ENCODE data around the gene NRAP. TPM values are rescaled to one million over a fixed set of nuclear protein-coding genes. Genes with fewer than 3 reads are reported as not detected.

The NRAP gene
- total and polyA plus RNA-seq, 2 experiments from 2014 or later, result not detected

- no peak for DNase-seq
- no peaks in the 10 kb centered on the region for H3K9me2 ChIP-seq (ENCODE audit: insufficient read depth)
- 10 to 24% methylated on average over 1 of the region's 1 CpG for WGBS, 2 experiments (ENCODE audit: low coverage in 1 of 2, low lambda C conversion rate in 2 of 2, missing lambda C conversion rate in 2 of 2)
- no peak overlapping the region for H3K4me2 ChIP-seq (ENCODE audit: unreplicated experiment)
- H3K9me3 ChIP-seq (ENCODE audit: low read depth), result no peaks in the 10 kb centered on the region
- no peak overlapping the region for H3K27ac ChIP-seq
- no peaks in the 10 kb centered on the region for H3K36me3 ChIP-seq (ENCODE audit: low read depth)
- H3K4me3 ChIP-seq, result no peak overlapping the region
- no peaks in the 10 kb centered on the region for H3K79me2 ChIP-seq (ENCODE audit: insufficient read depth)
- no peak overlapping the region for H2AFZ ChIP-seq
- no peaks in the 10 kb centered on the region for H4K20me1 ChIP-seq (ENCODE audit: insufficient read depth)
- no peak overlapping the region for H3K9ac ChIP-seq
- H3F3A ChIP-seq (ENCODE audit: insufficient read depth), result no peaks in the 10 kb centered on the region
- in situ Hi-C loops (cut with MboI), result no loop called here
- 0 out of 2 replicates have a peak, but pooled peaks cover 3% of the 10 kb centered on the region for H3K4me1 ChIP-seq (ENCODE audit: insufficient read depth)
- TF ChIP-seq EZH2phosphoT487 (IDR thresholded peaks at IDR 0.05; ENCODE audit: insufficient read depth, low read depth) (no peak), EZH2 (IDR thresholded peaks at IDR 0.05; ENCODE audit: insufficient read depth, poor library complexity, severe bottlenecking) (no peak)
- no peaks in the 10 kb centered on the region; the same call in 1 of the 2 replicates for H3K27me3 ChIP-seq (replicated peaks; ENCODE audit: insufficient read depth)
These were observed 11.9 kb downstream of the NRAP start for GRCh38 chr10:113651898-113652297.

GRCh38 chr10:113651021-113651420 is 12.8 kb downstream of the NRAP start:
- H3K79me2 ChIP-seq (ENCODE audit: insufficient read depth), result no peaks in the 10 kb centered on the region
- no peaks in the 10 kb centered on the region for H3K9me2 ChIP-seq (ENCODE audit: insufficient read depth)
- no peaks in the 10 kb centered on the region for H4K20me1 ChIP-seq (ENCODE audit: insufficient read depth)
- H3K4me1 ChIP-seq (ENCODE audit: insufficient read depth), result 0 out of 2 replicates have a peak, but pooled peaks cover 3% of the 10 kb centered on the region
- H3K4me2 ChIP-seq (ENCODE audit: unreplicated experiment), result no peak overlapping the region
- no peaks in the 10 kb centered on the region for H3K9me3 ChIP-seq (ENCODE audit: low read depth)
- no peak for TF ChIP-seq EZH2 (IDR thresholded peaks at IDR 0.05; ENCODE audit: insufficient read depth, poor library complexity, severe bottlenecking)
- no peak for TF ChIP-seq EZH2phosphoT487 (IDR thresholded peaks at IDR 0.05; ENCODE audit: insufficient read depth, low read depth)
- no peaks in the 10 kb centered on the region for H3K36me3 ChIP-seq (ENCODE audit: low read depth)
- in situ Hi-C loops (cut with MboI), result no loop called here
- WGBS, 2 experiments (ENCODE audit: low coverage in 1 of 2, low lambda C conversion rate in 2 of 2, missing lambda C conversion rate in 2 of 2), result 69 to 71% methylated on average over 2 of the region's 2 CpGs
- no peak overlapping the region for H3K9ac ChIP-seq
- DNase-seq, result no peak
- H3K27ac ChIP-seq, result no peak overlapping the region
- no peaks in the 10 kb centered on the region for H3F3A ChIP-seq (ENCODE audit: insufficient read depth)
- H2AFZ ChIP-seq, result no peak overlapping the region
- no peaks in the 10 kb centered on the region; the same call in 1 of the 2 replicates for H3K27me3 ChIP-seq (replicated peaks; ENCODE audit: insufficient read depth)
- H3K4me3 ChIP-seq, result no peak overlapping the region

- Histone ChIP-seq H3K79me2 (ENCODE audit: insufficient read depth) (no peaks in the 10 kb centered on the region), H3K27me3 (replicated peaks; ENCODE audit: insufficient read depth) (peaks cover 1% of the 10 kb centered on the region; the same call in 1 of the 2 replicates), H3K27ac (no peak overlapping the region), H3K4me2 (ENCODE audit: unreplicated experiment) (no peak overlapping the region), H3K9me2 (ENCODE audit: insufficient read depth) (no peaks in the 10 kb centered on the region), H3K4me3 (no peak overlapping the region), H4K20me1 (ENCODE audit: insufficient read depth) (no peaks in the 10 kb centered on the region), H3K9ac (no peak overlapping the region), H3F3A (ENCODE audit: insufficient read depth) (no peaks in the 10 kb centered on the region), H2AFZ (no peak overlapping the region), H3K9me3 (ENCODE audit: low read depth) (no peaks in the 10 kb centered on the region), H3K4me1 (ENCODE audit: insufficient read depth) (0 out of 2 replicates have a peak, but pooled peaks cover 3% of the 10 kb centered on the region), H3K36me3 (ENCODE audit: low read depth) (no peaks in the 10 kb centered on the region)
- in situ Hi-C loops (cut with MboI), result no loop called here
- TF ChIP-seq EZH2 (IDR thresholded peaks at IDR 0.05; ENCODE audit: insufficient read depth, poor library complexity, severe bottlenecking) (no peak), EZH2phosphoT487 (IDR thresholded peaks at IDR 0.05; ENCODE audit: insufficient read depth, low read depth) (no peak)
- WGBS, 2 experiments (ENCODE audit: low coverage in 1 of 2, low lambda C conversion rate in 2 of 2, missing lambda C conversion rate in 2 of 2), result 98 to 100% methylated on average over 2 of the region's 2 CpGs
- DNase-seq, result no peak
These were observed 13.7 kb downstream of the NRAP start for GRCh38 chr10:113650172-113650571.

GRCh38 chr10:113648478-113648877 is 15.4 kb downstream of the NRAP start:
- Histone ChIP-seq H3K9me3 (ENCODE audit: low read depth) (no peaks in the 10 kb centered on the region), H3K4me2 (ENCODE audit: unreplicated experiment) (no peak overlapping the region), H3K4me3 (no peak overlapping the region), H2AFZ (no peak overlapping the region), H3K9me2 (ENCODE audit: insufficient read depth) (no peaks in the 10 kb centered on the region), H3F3A (ENCODE audit: insufficient read depth) (no peaks in the 10 kb centered on the region), H3K79me2 (ENCODE audit: insufficient read depth) (no peaks in the 10 kb centered on the region), H3K27me3 (replicated peaks; ENCODE audit: insufficient read depth) (peaks cover 6% of the 10 kb centered on the region; the same call in 1 of the 2 replicates), H3K4me1 (ENCODE audit: insufficient read depth) (peaks cover 11% of the 10 kb centered on the region), H3K36me3 (ENCODE audit: low read depth) (no peaks in the 10 kb centered on the region), H3K27ac (no peak overlapping the region), H3K9ac (no peak overlapping the region), H4K20me1 (ENCODE audit: insufficient read depth) (no peaks in the 10 kb centered on the region)
- TF ChIP-seq EZH2phosphoT487 (IDR thresholded peaks at IDR 0.05; ENCODE audit: insufficient read depth, low read depth) (no peak), EZH2 (IDR thresholded peaks at IDR 0.05; ENCODE audit: insufficient read depth, poor library complexity, severe bottlenecking) (no peak)
- peak; percentile 48 for DNase-seq
- in situ Hi-C loops (cut with MboI), result no loop called here
- 36 to 43% methylated on average over 3 of the region's 3 CpGs for WGBS, 2 experiments (ENCODE audit: low coverage in 1 of 2, low lambda C conversion rate in 2 of 2, missing lambda C conversion rate in 2 of 2)

GRCh38 chr10:113647812-113648211 is 16.0 kb downstream of the NRAP start:
- Histone ChIP-seq H4K20me1 (ENCODE audit: insufficient read depth) (no peaks in the 10 kb centered on the region), H3K4me1 (ENCODE audit: insufficient read depth) (peaks cover 11% of the 10 kb centered on the region), H3K4me3 (no peak overlapping the region), H3K27ac (no peak overlapping the region), H2AFZ (no peak overlapping the region), H3K27me3 (replicated peaks; ENCODE audit: insufficient read depth) (peaks cover 11% of the 10 kb centered on the region; the same call in 1 of the 2 replicates), H3K36me3 (ENCODE audit: low read depth) (no peaks in the 10 kb centered on the region), H3K9me3 (ENCODE audit: low read depth) (no peaks in the 10 kb centered on the region), H3K79me2 (ENCODE audit: insufficient read depth) (no peaks in the 10 kb centered on the region), H3F3A (ENCODE audit: insufficient read depth) (no peaks in the 10 kb centered on the region), H3K9ac (no peak overlapping the region), H3K4me2 (ENCODE audit: unreplicated experiment) (no peak overlapping the region), H3K9me2 (ENCODE audit: insufficient read depth) (no peaks in the 10 kb centered on the region)
- WGBS, 2 experiments (ENCODE audit: low coverage in 1 of 2, low lambda C conversion rate in 2 of 2, missing lambda C conversion rate in 2 of 2), result 44 to 45% methylated on average over 3 of the region's 3 CpGs
- TF ChIP-seq EZH2 (IDR thresholded peaks at IDR 0.05; ENCODE audit: insufficient read depth, poor library complexity, severe bottlenecking) (no peak), EZH2phosphoT487 (IDR thresholded peaks at IDR 0.05; ENCODE audit: insufficient read depth, low read depth) (no peak)
- in situ Hi-C loops (cut with MboI), result no loop called here
- DNase-seq, result no peak

Data from GM23248 (cell line).